Brain pericyte (primary cell): Measurements from ENCODE around the gene PXYLP1.

Experiments used
- DNase-seq: peaks from one replicate; pipeline ENCODE4 v3.0.0-alpha.2; 2012; ENCODE audit warnings: low read depth, low spot score

Gene PXYLP1

DNA sequence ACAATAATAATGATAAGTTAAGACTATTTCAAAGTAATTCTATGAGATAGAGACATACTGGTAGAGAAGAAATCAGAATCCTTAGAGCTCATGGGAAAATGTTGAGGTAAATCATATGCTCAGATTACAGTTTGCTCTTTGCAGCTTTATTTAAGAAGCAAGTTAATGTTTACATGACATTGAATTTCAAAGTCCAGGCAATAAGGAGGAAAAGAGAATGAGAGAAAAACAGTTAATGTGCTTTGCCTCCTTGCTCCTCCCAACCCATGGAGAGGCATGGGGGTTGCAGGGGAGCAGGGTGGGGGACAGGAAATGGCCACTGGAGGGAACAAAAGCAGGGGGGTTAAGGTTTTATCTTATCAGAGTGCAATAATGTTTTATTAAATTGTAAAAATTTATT lies 94.5 kb downstream of the PXYLP1 start:
- DNase-seq, result no peak

DNA sequence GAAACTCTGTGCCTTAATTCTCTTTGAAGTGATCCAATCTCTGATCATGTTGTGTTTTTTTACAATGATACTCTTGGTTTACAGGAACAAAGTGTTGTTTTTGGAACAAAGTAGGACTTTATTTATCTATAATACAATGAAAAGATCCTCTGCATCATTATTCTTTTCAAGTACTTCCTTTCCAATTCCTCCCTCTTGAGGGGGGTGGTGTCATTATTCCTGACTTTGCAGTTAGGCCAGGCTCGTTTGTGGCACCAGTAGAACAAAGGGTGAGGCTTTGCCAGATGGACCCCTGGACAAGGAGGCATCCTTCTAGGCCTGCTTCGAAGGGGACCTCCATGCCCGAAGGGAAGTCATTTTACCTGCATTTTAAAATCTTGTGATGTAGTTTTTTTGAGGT lies 95.0 kb downstream of the PXYLP1 start:
- no peak for DNase-seq

DNA sequence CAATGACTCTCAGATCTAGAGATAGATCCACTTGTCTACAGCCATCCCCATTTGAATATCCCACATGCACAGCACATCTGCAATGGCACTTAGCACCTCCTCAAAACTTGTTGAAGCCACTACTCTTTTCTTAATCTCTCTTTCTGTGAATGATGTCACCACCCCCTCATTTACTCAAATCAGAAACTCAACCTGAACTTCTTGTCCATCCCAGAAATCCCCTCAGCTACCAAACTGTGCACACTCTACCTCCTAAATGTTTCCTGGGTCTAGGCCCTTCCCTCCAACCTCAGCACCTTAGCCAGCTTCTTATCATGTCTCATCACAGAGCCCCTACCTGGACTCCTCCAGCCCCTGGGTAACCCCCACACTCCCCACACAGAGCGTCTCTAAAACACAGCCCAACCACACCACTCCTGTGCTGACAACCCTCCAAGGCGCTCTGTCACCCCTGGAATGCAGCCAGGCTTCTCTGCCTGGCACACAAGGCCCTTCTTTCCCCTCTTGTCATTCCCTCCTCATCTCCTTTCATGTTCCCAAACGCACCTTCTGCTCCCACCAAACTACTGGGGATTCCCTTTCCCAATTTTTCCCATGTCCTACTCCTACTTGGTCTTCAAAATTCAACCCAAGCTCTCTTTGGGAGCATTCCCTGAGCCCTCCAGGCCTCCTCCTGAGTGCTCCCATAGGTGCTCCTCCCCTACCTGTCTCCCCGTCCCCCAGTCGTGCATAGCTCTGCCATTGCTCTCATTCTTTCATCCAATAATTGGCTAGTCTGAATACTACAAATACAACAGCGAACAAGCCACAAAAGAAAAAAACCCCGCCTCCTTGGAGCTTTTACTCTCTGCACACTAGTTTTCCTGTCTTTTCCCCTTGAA lies 96.9 kb downstream of the PXYLP1 start:
- DNase-seq, result no peak

DNA sequence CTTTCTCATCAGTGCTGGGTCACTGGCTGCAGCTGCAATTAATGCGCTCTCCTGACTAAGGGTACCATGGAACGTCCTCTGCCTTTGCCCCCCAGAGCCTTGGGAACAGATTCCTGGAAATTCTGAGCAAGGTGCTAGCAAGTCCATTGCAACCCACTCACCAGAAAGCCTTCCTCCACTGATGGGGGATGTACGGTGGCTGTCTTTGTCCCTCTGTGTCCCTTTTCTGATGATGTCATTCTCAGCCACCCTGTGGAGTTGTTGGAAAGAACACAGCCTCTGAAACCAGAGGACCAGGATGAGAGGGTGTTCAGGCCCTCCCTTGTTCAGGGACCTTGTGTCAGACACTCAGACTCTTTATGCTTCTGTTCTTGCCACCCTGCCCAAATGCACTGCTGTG lies 98.6 kb downstream of the PXYLP1 start:
- no peak for DNase-seq

DNA sequence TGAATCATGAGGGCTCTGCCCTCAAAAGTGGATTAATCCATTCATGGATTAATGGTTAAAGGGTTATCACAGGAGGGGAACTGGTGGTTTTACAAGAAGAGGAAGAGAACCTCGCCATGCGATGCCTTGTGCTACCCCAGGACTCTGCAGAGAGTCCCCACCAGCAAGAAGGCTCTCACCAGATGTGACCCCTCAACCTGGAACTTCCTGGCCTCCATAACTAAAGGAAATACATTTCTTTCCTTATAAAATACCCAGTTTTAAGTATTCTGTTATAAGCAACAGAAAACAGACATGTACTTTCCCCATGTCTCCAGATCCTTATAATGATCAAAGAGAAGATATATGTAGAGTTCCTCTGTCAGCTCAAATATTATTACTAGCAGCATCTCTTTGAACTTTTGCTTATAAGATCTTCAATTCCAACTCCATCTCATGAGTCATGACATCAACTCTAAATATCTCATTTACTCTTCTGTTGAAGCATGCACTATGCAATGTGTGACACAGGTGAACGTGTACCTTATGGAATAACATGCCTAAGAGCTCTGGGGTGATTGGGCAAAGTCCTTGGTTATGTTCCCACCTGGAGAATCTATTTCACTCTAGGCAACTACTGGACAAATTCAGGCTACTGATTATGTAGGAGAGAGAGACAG lies 99.2 kb downstream of the PXYLP1 start:
- no peak for DNase-seq

DNA sequence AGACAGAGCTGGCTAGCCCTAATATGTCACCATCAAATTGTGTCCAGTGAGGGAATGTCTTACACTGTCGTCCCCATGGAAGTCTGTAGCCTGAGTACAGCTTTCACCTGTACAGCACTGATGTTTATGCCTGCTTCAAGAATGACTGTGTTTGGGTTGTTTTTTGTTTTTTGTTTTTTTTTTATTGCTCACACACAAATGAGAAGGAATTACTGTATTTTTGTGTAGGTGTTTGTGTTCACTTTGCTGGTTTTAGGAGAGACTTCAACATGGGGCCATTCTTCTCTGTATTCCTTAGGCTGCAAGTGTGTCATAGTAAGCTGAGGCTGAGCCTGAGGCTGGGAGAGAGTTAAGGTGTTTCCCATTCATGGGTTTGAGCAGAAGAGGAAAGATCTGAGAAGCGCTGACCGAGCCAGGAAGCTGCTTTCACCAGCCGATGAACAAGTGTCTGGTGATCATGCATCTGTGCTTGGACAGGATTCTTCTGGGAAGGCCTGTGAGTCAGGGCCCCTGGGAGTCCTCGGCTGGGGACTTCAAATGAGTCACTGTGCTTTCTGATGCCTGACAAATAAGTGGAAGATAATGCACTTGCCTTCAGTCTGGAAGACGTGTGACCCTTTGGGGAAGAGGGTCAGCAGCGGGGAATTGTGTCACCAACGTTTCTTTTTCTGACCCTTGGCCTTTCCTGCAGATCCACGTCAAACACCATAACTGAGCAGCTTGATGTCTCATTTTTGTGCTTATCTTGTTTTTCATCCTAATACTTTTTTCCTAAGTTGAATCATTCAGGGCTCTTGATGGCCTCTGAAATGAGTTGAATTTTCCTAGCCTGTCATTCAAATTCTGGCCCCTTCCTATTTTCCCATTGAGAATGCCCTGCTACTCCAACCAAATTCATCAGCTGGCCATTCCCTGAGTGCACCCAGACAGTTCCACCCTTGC lies 100.0 kb downstream of the PXYLP1 start:
- peak; percentile 82 for DNase-seq

DNA sequence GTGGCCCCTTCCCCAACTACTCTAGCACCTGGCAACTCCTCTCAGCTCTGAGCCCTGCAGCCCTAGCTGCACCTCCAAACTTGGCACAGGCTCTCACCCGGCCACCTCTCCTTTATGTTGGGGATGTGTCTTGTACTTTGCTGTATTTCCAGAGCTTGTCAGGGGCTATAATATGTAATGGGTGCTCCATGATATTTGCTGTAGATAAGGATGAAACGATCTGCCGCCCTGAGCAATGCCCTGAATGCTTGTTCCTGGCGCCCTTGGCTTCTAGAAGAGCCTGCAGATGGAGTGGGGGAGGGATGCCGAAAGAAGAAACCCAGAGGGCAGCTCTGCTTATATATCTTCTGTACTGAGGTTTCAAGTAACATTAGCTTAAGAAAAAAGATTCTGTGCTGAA lies 100.8 kb downstream of the PXYLP1 start:
- DNase-seq, result no peak

DNA sequence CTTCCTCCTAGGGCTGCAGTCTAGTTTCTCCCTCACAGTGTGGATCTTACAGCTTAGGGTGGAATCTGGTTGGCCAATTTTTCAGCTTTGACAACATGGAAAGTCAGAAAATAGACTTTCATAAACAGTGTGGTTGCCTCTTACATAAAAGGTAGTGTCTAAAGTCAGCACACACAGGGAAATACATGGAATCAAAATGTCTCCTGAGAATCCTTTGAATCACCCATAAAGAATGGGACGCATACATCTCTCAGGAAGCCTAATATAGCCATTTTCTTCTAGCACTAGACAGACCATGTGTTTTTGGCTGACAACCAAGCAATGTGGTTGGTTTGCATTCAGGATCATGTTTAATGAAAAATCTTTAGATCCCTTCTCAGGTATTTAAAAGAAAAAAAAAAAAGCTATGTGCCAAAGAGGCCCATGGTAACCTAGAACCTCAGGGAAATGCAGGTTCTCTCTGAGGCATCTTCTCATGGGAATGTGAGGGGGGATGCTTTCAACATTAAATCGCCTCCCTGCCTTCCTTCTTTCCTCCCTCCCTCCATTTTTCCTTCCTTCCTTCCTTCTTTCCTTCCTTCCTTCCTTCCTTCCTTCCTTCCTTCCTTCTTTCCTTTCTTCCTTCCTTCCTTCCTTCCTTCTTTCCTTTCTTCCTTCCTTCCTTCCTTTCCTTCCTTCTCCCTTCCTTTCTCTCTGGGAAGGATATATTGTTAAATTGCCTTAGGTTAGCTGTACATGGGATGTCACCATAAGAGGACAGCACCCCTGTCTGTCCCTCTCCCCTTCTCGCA lies 102.4 kb downstream of the PXYLP1 start:
- no peak for DNase-seq

DNA sequence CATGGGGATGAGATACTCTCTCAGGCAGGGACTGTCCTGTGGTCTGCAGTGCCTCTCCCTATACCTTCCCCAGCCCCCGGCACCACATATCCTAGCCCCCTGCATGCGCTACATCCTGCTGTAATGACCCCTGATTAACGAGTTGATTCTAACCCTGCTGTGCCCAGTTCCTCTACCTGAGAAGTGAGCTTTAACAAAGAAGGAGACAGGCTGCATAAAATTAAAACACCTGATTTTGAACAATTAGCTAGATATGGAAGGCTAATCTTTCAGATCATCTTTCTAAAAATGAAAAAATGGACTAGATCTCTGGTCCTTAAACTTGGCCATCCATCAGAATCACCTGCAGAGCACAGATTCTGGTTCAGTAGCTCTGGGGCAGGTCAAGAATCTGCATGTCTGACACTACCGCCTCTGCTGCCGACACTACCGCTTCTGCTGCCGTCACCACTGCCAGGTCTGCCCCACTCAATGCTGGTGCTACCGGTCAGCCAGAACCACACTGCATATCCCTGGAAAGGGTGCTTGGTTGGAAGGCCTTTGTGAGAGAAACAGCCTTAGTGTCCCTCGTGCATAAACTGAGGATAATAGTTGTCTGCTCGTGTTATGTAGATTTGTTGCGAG lies 103.1 kb downstream of the PXYLP1 start:
- no peak for DNase-seq

DNA sequence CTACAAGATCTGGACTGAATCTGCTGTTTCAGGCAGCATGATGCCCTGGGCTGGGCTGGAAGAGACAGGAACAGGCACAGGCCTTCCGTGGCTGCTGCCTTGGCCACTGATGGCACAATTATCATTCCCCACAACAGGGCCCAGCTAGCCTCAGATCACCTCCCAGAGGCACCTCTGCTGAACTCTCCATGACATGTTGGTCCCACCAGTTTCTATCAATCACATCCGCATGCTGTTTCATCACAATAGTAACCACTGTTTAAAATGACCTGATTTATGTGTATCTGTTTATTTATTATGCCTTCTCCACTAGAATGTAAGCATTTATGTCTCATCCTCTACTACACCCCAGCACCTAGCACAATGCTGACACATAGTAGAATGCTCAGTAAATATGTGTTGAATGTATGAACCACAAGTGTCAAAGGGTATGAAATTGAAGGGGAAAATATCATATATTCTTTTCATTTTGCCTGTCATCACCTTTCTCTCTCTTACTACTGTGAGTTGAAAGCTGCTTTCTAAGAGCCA lies 104.0 kb downstream of the PXYLP1 start:
- DNase-seq, result no peak

DNA sequence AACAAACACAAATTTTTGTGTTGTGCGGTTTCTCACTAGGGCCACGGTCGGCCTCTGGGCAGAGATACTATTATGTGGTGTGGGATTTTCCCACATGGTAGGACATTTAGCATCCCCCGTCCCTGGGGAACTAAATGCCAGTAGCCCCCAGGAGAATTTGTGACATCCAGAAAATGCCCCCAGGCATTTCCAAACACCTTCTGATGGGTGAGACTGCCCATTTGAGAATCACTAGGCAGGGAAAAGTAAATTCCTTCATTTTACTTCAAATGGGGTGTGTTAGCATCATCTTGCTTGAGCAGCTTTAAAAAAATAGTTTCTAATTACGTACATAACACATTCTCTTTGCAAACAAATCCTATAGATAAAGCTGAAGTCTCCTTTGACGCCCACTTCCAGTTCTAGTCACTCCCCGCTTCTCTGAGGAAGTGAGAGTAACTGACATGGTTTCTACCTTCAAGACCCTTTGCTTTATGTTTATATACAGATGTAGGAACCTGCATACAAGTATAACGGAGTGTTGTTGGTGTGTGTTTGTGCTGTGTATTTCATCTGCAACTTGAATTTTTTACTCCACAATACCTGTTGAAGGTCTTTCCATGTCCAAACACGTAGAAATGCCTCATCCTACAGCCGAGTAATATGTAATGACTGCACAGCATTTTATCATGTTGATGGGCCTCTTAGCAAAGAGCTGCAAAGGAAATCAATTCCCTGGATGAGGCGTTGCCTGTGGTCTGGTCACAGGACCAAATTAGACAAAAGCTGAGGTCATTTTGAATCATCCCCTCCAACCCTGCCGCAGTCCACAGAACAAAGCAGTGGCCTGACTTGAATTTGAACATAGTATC lies 105.3 kb downstream of the PXYLP1 start:
- DNase-seq, result no peak

DNA sequence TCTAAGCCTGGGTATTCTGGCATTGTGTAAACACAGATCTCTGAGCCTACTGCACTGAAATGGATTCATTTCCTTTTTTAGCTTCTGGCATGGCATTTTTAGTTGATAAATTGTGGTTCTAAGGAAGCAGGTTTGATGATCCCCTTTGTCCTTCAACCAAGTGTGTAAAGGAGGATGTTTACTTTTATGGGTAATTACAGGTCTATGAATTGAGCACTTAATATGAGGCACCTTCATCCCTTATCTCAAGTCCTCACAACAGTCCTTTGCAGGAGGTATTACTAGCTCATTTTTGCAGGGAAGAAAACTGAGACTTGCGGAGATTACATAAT lies 105.9 kb downstream of the PXYLP1 start:
- DNase-seq, result no peak

DNA sequence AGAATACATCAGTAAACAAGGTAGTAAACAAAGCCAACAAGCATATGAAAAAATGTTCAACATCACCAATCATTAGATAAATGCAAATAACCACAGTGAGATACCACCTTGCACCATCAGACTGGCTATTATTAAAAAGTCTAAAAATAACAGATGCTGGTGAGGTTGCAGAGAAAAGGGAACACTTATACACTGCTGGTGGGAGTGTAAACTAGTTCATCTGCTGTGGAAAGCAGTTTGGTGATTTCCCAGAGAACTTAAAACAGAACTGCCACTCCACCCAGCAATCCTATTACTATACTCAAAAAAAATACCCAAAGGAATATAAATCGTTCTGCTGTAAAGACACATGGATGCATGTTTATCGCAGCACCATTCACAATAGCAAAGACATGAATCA lies 106.4 kb downstream of the PXYLP1 start:
- no peak for DNase-seq

DNA sequence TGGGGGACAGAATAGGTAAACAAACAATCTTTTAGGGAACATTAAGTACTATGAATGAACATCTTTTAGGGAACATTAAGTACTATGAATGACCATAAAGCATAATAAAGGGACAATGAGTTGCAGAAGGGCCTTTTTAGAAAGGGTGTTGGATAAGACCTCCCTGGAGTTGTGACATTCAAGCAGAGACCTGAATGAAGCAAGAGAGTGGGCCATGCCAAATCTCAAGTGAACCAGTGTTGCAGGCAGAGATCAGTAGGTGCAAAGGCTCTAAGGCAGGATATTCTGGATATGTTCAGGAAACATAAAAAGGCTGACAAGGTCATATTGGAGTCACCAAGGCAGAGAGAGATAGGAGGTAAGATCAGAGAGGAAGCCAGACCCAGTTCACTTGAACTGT lies 107.3 kb downstream of the PXYLP1 start:
- no peak for DNase-seq

DNA sequence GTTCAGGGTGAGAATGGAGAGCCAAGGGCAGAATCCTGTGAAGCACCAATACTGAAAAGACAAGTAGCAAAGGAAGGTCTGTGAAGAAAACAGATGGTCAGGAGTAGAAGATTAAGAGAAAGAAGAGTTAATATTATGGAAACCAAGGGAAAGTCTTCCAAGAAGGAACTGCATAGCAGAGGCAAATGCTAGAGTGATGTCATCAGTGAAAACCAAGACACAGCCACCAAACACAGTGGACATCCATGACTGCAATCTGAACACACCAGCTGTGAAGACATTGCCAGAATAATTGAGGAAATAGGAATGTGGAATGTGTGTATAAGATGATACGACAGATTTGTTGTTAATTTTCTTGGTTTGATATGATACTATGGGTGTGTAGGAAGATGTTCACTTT lies 109.9 kb downstream of the PXYLP1 start:
- no peak for DNase-seq

DNA sequence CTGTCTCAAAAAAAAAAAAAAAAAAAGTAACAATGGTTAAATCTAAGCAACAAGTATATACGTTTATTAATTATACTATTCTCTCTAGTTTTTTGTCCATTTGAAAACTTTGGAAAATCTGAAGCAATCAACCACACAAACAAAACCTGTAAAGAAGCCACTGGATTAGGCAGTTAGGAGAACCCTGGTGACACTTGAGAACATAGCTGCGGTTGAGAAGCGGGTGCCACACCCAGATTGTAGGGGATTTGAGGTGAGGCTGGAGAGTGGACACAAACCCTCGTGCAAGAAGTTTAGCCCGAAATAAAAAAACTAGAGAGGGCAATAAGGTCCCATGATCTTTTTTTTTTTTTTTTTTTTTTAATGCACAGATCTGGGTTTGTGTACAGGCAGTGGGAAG lies 110.8 kb downstream of the PXYLP1 start:
- no peak for DNase-seq

DNA sequence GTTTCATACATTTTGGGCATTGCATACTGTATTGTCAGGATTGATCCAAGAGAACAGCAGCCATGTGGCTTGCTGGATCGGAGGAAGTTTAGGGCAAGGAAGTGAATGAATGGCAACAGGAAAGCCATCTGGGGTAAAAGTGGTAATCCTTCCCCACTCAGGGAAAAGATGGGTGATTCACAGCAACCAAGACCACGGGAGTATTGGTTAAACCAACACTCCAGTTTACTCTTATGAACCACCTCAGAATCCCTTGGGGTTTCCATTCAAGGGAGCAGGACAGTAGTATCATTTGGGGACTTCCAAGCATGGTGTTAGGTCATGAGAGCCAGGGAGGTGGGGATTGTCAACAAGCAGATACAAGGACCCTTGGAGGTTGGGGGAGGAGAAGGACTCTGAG lies 111.5 kb downstream of the PXYLP1 start:
- DNase-seq, result no peak

DNA sequence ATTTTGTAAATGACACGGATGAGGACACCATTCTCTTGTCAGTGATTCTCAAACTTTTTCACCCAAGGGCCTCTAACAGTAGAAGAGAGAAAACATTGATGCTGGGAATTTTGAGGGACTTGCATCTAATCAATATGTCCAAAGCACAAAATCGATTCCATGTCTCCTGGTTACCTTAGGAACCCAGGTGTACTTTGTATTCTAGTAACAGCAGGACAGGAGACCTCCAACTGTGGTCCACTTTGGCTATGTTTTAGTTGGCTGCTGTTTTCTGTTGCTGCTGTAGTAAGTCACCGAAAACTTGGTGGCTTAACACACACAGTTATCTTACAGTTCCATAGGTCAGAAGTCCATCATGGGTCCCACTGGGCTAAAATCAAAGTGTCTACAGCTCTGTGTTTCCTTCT lies 112.2 kb downstream of the PXYLP1 start:
- no peak for DNase-seq
